Tibial nerve (tissue), 4 donors: ENCODE data around the gene PTPRG. TPM values are rescaled to one million over a fixed set of nuclear protein-coding genes. Genes with fewer than 3 reads are reported as not detected.

Source experiments
- DNase-seq, 2 donors: peaks; one replicate each; pipeline ENCODE4 v3.0.0-alpha.2; 2019; ENCODE audit warnings: low spot score in 2 of 2
- H3K27ac ChIP-seq, 4 donors: fragments of 200-600 bp; sonication (generic) in 3 of 4; one replicate each; pipeline ENCODE4 v1.5.1; 2017 to 2019; ENCODE audit warnings: mild to moderate bottlenecking in 1 of 4
- H3K27me3 ChIP-seq, 2 donors: fragments of 200-600 bp; sonication (generic) in 1 of 2; one replicate each; pipeline versions ENCODE4 v1.5.1 to v1.6.0; 2017 to 2019
- H3K36me3 ChIP-seq, 3 donors: fragments of 200-600 bp; sonication (generic); one replicate each; pipeline ENCODE4 v1.5.1; 2018 to 2019
- H3K4me1 ChIP-seq, 4 donors: fragments of 200-600 bp; sonication (generic) in 3 of 4; one replicate each; pipeline ENCODE4 v1.5.1; 2017 to 2019
- H3K4me3 ChIP-seq, 4 donors: fragments of 200-600 bp; sonication (generic) in 3 of 4; one replicate each; pipeline ENCODE4 v1.5.1; 2017 to 2019; ENCODE audit warnings: mild to moderate bottlenecking in 1 of 4, moderate library complexity in 1 of 4
- H3K9me3 ChIP-seq, 4 donors: fragments of 200-600 bp; sonication (generic) in 3 of 4; one replicate each; pipeline ENCODE4 v1.5.1; 2017 to 2019
- EP300 ChIP-seq, 2 donors: sonication (generic); formaldehyde crosslinking; IDR thresholded peaks; one replicate each; pipeline ENCODE4 v1.6.1; 2017; ENCODE audit warnings: antibody characterized with exemption in 2 of 2, mild to moderate bottlenecking in 1 of 2
- POLR2A ChIP-seq, 2 donors: fragments of 450-650 bp; IDR thresholded peaks; one replicate each; pipeline ENCODE4 v1.6.1; 2017; ENCODE audit warnings: antibody characterized with exemption in 2 of 2, mild to moderate bottlenecking in 2 of 2, moderate library complexity in 2 of 2
- WGBS, 2 donors: methylation state at CpG; one replicate each; pipeline ENCODE4 v1.1.5; 2018; 5-methylcytosine and 5-hydroxymethylcytosine counted together
- total RNA-seq, 4 donors: library from RNA; depleted of rRNA; stranded (reverse); fragments of >200 nt; gene quantifications; one replicate each; pipeline ENCODE4 v1.1.0, GENCODE V29; 2016
- TF ChIP-seq, protein P1 (sequence below), 5 experiments: fragments of 200-600 bp in 3 of 5; fragments of 450-650 bp in 2 of 5; sonication (generic) in 3 of 5; IDR thresholded peaks; one replicate each; pipeline ENCODE4 v1.5.1; 2016 to 2019; ENCODE audit warnings: antibody characterized with exemption in 5 of 5, mild to moderate bottlenecking in 3 of 5, moderate library complexity in 2 of 5

The PTPRG gene
- total RNA-seq, 4 donors from 2014 or later = 112 to 174 (median 121) TPM

DNA sequence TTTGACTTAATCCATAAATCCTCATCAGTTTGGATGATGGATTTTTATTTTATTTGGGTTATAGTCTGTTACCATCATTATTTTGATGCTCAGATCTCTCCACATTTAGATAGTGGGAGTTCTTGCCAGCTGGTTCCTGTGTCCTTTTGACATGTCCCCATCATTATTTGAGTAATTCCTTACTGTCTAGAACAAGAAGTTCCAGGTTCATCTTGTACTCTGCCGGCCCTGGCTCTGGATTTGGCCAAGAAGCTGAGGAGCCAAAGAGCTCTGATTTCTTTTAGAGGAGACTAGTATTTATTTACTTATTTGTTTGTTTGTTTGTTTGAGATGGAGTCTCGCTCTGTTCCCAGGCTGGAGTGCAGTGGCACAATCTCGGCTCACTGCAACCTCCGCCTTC, 54.3 kb downstream of the PTPRG start:
- Histone ChIP-seq H3K27ac (peak overlapping the region in 1 of 4 donors; percentile 37), H3K4me1 (peaks cover 0 to 31% (median 0%) of the 10 kb centered on the region in 4 donors), H3K9me3 (no peaks in the 10 kb centered on the region), H3K4me3 (no peak overlapping the region), H3K36me3 (no peaks in the 10 kb centered on the region), H3K27me3 (no peaks in the 10 kb centered on the region)
- TF ChIP-seq, protein P1, sequence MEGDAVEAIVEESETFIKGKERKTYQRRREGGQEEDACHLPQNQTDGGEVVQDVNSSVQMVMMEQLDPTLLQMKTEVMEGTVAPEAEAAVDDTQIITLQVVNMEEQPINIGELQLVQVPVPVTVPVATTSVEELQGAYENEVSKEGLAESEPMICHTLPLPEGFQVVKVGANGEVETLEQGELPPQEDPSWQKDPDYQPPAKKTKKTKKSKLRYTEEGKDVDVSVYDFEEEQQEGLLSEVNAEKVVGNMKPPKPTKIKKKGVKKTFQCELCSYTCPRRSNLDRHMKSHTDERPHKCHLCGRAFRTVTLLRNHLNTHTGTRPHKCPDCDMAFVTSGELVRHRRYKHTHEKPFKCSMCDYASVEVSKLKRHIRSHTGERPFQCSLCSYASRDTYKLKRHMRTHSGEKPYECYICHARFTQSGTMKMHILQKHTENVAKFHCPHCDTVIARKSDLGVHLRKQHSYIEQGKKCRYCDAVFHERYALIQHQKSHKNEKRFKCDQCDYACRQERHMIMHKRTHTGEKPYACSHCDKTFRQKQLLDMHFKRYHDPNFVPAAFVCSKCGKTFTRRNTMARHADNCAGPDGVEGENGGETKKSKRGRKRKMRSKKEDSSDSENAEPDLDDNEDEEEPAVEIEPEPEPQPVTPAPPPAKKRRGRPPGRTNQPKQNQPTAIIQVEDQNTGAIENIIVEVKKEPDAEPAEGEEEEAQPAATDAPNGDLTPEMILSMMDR (IDR thresholded peaks at IDR 0.05) = no peak
- TF ChIP-seq EP300 (IDR thresholded peaks at IDR 0.05) = peak in 1 of 2 donors; percentile 66
- WGBS, 2 donors = 92 to 93% methylated on average over 4 of the region's 4 CpGs
- DNase-seq = no peak

DNA sequence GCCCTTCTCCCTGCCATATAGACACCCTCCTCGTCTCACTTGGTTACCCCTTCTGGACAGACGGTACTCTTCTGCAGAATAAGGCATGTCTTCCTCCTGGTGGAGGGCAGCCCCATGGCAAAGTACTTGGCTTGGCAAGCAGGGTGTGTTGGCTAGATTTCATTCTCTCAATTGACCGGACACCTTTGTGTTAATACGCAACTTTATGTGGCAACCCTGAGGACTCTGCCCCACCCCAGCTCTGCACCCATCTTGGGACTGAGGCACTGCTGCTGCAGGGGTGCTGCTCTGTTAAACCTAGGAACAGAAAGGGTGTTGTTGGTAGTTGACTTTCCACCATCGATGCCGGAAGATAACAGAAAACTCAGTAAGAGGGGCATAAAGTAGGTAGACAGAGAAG, 55.2 kb downstream of the PTPRG start:
- Histone ChIP-seq H3K4me3 (no peak overlapping the region), H3K9me3 (no peaks in the 10 kb centered on the region), H3K27ac (peak overlapping the region in 1 of 4 donors; percentile 37), H3K27me3 (no peaks in the 10 kb centered on the region), H3K36me3 (no peaks in the 10 kb centered on the region), H3K4me1 (peaks cover 0 to 31% (median 0%) of the 10 kb centered on the region in 4 donors)
- WGBS, 2 donors = 92 to 96% methylated on average over 6 of the region's 6 CpGs
- TF ChIP-seq, protein P1 (IDR thresholded peaks at IDR 0.05) = no peak
- no peak for TF ChIP-seq POLR2A (IDR thresholded peaks at IDR 0.05)
- TF ChIP-seq EP300 (IDR thresholded peaks at IDR 0.05) = no peak
- DNase-seq = no peak

DNA sequence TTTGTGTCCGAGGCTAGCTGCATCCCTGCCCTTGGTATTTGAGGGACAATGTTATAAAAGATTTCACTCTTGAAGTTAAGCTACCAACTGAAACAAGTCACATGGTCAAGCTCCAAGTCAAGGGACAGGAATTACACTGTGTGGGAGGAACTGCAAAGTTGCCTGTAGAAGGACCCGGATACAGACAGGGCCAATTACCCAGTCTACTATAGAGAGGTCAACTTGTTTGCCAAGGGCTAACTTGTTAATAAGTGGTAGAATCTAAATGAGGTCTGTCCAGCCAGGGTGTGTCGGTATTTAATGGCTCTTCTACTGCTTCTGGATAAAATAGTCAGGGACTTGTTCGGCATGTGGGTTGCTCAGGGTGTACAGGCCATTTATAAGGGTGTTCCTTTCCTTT, 55.7 kb downstream of the PTPRG start:
- 42 to 45% methylated on average over 4 of the region's 4 CpGs for WGBS, 2 donors
- no peaks in the 10 kb centered on the region for H3K9me3 ChIP-seq
- no peak for DNase-seq
- no peaks in the 10 kb centered on the region for H3K27me3 ChIP-seq
- peaks cover 0 to 26% (median 0%) of the 10 kb centered on the region in 4 donors for H3K4me1 ChIP-seq
- TF ChIP-seq EP300 (IDR thresholded peaks at IDR 0.05) (no peak), POLR2A (IDR thresholded peaks at IDR 0.05) (no peak)
- TF ChIP-seq, protein P1 (IDR thresholded peaks at IDR 0.05) = no peak
- no peaks in the 10 kb centered on the region for H3K36me3 ChIP-seq
- H3K4me3 ChIP-seq = no peak overlapping the region
- H3K27ac ChIP-seq = peak overlapping the region in 2 of 4 donors; percentile 2 to 37

DNA sequence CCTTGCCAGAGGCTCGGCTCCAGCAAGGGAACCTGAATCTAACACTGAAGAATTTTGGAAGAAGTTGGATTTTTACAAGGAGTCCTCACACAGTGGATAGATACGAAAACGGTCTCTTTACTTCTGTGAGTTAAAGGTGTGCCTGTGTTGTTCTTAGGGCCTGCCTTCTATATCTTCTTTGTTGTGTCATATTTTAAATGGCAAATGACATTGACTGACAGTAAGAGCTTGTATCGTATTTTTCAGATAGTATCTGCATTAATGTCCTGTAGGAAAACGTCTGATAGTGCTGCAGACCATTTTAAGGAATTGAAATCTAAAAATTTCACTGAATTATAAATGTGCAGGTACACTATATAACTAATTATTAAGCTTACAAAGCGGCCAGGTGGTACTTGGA, 56.3 kb downstream of the PTPRG start:
- Histone ChIP-seq H3K4me3 (no peak overlapping the region), H3K27me3 (no peaks in the 10 kb centered on the region), H3K4me1 (peaks cover 0 to 20% (median 0%) of the 10 kb centered on the region in 4 donors), H3K36me3 (no peaks in the 10 kb centered on the region), H3K27ac (no peak overlapping the region), H3K9me3 (no peaks in the 10 kb centered on the region)
- WGBS, 2 donors = 79 to 85% methylated on average over 6 of the region's 6 CpGs
- DNase-seq = no peak
- TF ChIP-seq, protein P1 (IDR thresholded peaks at IDR 0.05) = no peak
- TF ChIP-seq POLR2A (IDR thresholded peaks at IDR 0.05) = no peak
- no peak for TF ChIP-seq EP300 (IDR thresholded peaks at IDR 0.05)

DNA sequence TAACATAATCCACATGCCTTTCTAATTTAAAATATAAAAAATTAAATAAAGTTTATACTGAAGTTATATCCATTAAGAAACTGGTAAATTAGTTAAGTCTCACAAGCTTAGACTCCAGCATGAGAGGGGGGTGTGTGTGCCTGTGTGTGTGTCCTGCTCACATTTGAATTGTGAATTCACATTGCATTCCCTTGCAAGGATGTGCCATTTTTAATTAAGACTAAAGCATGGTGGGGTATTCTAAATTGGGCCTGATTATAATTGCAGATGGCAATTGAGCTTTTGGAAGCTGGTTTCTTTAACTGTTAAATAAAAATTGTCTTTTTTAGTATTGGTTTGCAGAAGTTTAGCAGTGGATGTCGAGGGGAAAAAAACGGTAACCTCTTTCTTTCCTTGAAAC, 56.9 kb downstream of the PTPRG start:
- H3K4me3 ChIP-seq = no peak overlapping the region
- H3K27me3 ChIP-seq = no peaks in the 10 kb centered on the region
- H3K27ac ChIP-seq = no peak overlapping the region
- WGBS, 2 donors = 89 to 93% methylated on average over 2 of the region's 2 CpGs
- DNase-seq = no peak
- peaks cover 0 to 14% (median 0%) of the 10 kb centered on the region in 4 donors for H3K4me1 ChIP-seq
- TF ChIP-seq, protein P1 (IDR thresholded peaks at IDR 0.05) = no peak
- TF ChIP-seq POLR2A (IDR thresholded peaks at IDR 0.05) = no peak
- no peak for TF ChIP-seq EP300 (IDR thresholded peaks at IDR 0.05)
- H3K36me3 ChIP-seq = no peaks in the 10 kb centered on the region
- no peaks in the 10 kb centered on the region for H3K9me3 ChIP-seq
